ENCODE data around the gene NCBP3.

GRCh38 chr17:3887394-3887793 is 41.3 kb upstream of the NCBP3 start:
- TF ChIP-seq POLR2A (IDR thresholded peaks at IDR 0.05; ENCODE audit: extremely low read depth, insufficient read length): no peak
- no peak for TF ChIP-seq CTCF (IDR thresholded peaks at IDR 0.05; ENCODE audit: low read depth, low read length)
- TF ChIP-seq MAX (IDR thresholded peaks at IDR 0.05; ENCODE audit: low read depth, low read length): no peak
